PC-3 (cell line): ENCODE data around the gene ALKBH6. TPM values are rescaled to one million over a fixed set of nuclear protein-coding genes. Genes with fewer than 3 reads are reported as not detected.

Source experiments
- ATAC-seq: fragments of 200-7000 bp; cut with Tn5 transposase; 2 replicates; pipeline ENCODE4 v1.9.1; 2020; ENCODE audit warnings: mild to moderate bottlenecking, moderate library complexity
- BruUV-seq: library from RNA; stranded (reverse); fragments of 400-500 nt; replicated peaks from 2 replicates; lab custom pipeline; 2021; lab: Mats Ljungman, UMichigan
- CTCF ChIA-PET: fragments of 300-600 bp; sonication (Branson Sonifier 250); formaldehyde crosslinking; loops from one replicate; lab custom pipeline; 2022; ENCODE audit warnings: antibody characterized with exemption; lab: Charles Lee
- POLR2A ChIA-PET: fragments of 300-600 bp; sonication (Branson Sonifier 250); formaldehyde crosslinking; loops from one replicate; lab custom pipeline; 2022; ENCODE audit warnings: antibody characterized with exemption; ENCODE audit not compliant: unreplicated experiment; lab: Charles Lee
- DNase-seq: peaks from one replicate; pipeline ENCODE4 v3.0.0-alpha.2; 2015
- H2AFZ ChIP-seq: fragments of 300-600 bp; sonication (generic); 2 replicates; pipeline ENCODE4 v1.6.0; 2016; ENCODE audit warnings: antibody characterized with exemption, low read length
- H3F3A ChIP-seq: fragments of 300-600 bp; sonication (generic); one replicate; pipeline ENCODE4 v1.6.0; 2017; ENCODE audit warnings: antibody characterized with exemption, low read length, control low read depth, mild to moderate bottlenecking; ENCODE audit not compliant: unreplicated experiment
- H3K27ac ChIP-seq: fragments of 300-600 bp; sonication (generic); 2 replicates; pipeline ENCODE4 v1.5.1; 2016; ENCODE audit warnings: mild to moderate bottlenecking, low read length
- H3K27me3 ChIP-seq: fragments of 300-600 bp; sonication (generic); 2 replicates; pipeline ENCODE4 v1.6.1; 2016; ENCODE audit warnings: low read length, mixed read lengths
- H3K36me3 ChIP-seq: fragments of 300-600 bp; sonication (generic); 2 replicates; pipeline ENCODE4 v1.6.1; 2016; ENCODE audit warnings: low read depth, mixed run types, low read length, mixed read lengths
- H3K4me1 ChIP-seq: fragments of 300-600 bp; sonication (generic); 2 replicates; pipeline ENCODE4 v1.5.1; 2016; ENCODE audit warnings: low read length; ENCODE audit not compliant: insufficient read depth
- H3K4me2 ChIP-seq: fragments of 300-600 bp; sonication (generic); 2 replicates; pipeline ENCODE4 v1.6.0; 2016; ENCODE audit warnings: low read length
- H3K4me3 ChIP-seq: fragments of 300-600 bp; sonication (generic); 2 replicates; pipeline ENCODE4 v1.5.1; 2016; ENCODE audit warnings: mild to moderate bottlenecking, low read length, mixed read lengths
- H3K79me2 ChIP-seq: fragments of 300-600 bp; sonication (generic); 2 replicates; pipeline ENCODE4 v1.6.1; 2017; ENCODE audit warnings: low read length, mixed read lengths
- H3K9ac ChIP-seq: fragments of 300-600 bp; sonication (generic); 2 replicates; pipeline ENCODE4 v1.6.0; 2016; ENCODE audit warnings: mild to moderate bottlenecking, low read length
- H3K9me2 ChIP-seq: fragments of 300-600 bp; sonication (generic); replicated peaks from 2 replicates; pipeline ENCODE4 v1.6.1; 2016; ENCODE audit warnings: mixed run types, low read length, mixed read lengths
- H3K9me3 ChIP-seq: fragments of 300-600 bp; sonication (generic); 2 replicates; pipeline ENCODE4 v1.6.1; 2016; ENCODE audit warnings: low read length, mixed read lengths
- H4K20me1 ChIP-seq: fragments of 300-600 bp; sonication (generic); 2 replicates; pipeline ENCODE4 v1.6.1; 2016; ENCODE audit warnings: low read length, mixed read lengths
- CTCF ChIP-seq: fragments of 300-600 bp; sonication (generic); conservative IDR thresholded peaks from 2 replicates; pipeline ENCODE4 v1.5.1; 2017; ENCODE audit warnings: antibody characterized with exemption, low read depth, mild to moderate bottlenecking, low read length
- EZH2 ChIP-seq: fragments of 300-600 bp; sonication (generic); IDR thresholded peaks from one replicate; pipeline ENCODE4 v1.6.1; 2017; ENCODE audit warnings: antibody characterized with exemption, mild to moderate bottlenecking, low read length; ENCODE audit not compliant: unreplicated experiment
- EZH2phosphoT487 ChIP-seq: fragments of 300-600 bp; sonication (generic); IDR thresholded peaks from 2 replicates; pipeline ENCODE4 v1.6.1; 2018; ENCODE audit warnings: mild to moderate bottlenecking, antibody characterized with exemption, low read length, borderline replicate concordance
- intact Hi-C: fragments of 100-400 bp; cut with micrococcal nuclease; formaldehyde crosslinking; loops from 2 replicates; pipeline ENCODE4 v1.9.0; 2023
- total RNA-seq: library from RNA; depleted of rRNA; stranded (reverse); fragments of >200 nt; gene quantifications from 2 replicates; pipeline ENCODE4 v1.2.3, GENCODE V29; 2014

Gene ALKBH6
- total RNA-seq, 1 experiment from 2014 or later = 38.4 TPM

- Histone ChIP-seq H3K4me2 (no peak overlapping the region), H3F3A (no peaks in the 10 kb centered on the region), H3K4me1 (peaks cover 6% of the 10 kb centered on the region), H3K9me2 (no peaks in the 10 kb centered on the region), H3K9me3 (no peaks in the 10 kb centered on the region), H3K9ac (no peak overlapping the region), H2AFZ (no peak overlapping the region), H3K4me3 (no peak overlapping the region), H4K20me1 (no peaks in the 10 kb centered on the region), H3K27me3 (no peaks in the 10 kb centered on the region), H3K36me3 (peaks cover 7% of the 10 kb centered on the region; the same call in 1 of the 2 replicates), H3K79me2 (peaks cover 33% of the 10 kb centered on the region), H3K27ac (no peak overlapping the region)
- no peak for TF ChIP-seq CTCF
- no peak for TF ChIP-seq EZH2phosphoT487
- TF ChIP-seq EZH2 = no peak
- ChIA-PET CTCF (no interaction called here), POLR2A (no interaction called here)
- no TSS peak for BruUV-seq
- ATAC-seq = no peak
- DNase-seq = no peak
- intact Hi-C loops = loop anchor here (10.0 kb wide), 1 partner anchor 124 kb away; the partner anchor contains the start of gene LRFN3
Measured at GRCh38 chr19:36058481-36059179, 44.6 kb upstream of the ALKBH6 start.

- ATAC-seq = peak; percentile 77
- Histone ChIP-seq H3K4me3 (peak within 1 kb of the TSS; percentile 90), H3K4me1 (peaks cover 9% of the 10 kb centered on the region), H3K9ac (peak within 1 kb of the TSS; percentile 71), H3K9me2 (no peaks in the 10 kb centered on the region), H3K27me3 (no peaks in the 10 kb centered on the region), H4K20me1 (no peaks in the 10 kb centered on the region), H2AFZ (peak within 1 kb of the TSS; percentile 91), H3K36me3 (no peaks in the 10 kb centered on the region; the same call in 1 of the 2 replicates), H3K79me2 (peaks cover 33% of the 10 kb centered on the region), H3K27ac (peak within 1 kb of the TSS; percentile 88), H3K4me2 (peak within 1 kb of the TSS; percentile 96), H3F3A (no peaks in the 10 kb centered on the region), H3K9me3 (no peaks in the 10 kb centered on the region)
- intact Hi-C loops = loop anchor here (5.0 to 10.0 kb wide), 2 partner anchors 43 to 120 kb away; partner anchors contain the start of genes ALKBH6 and LRFN3
- ChIA-PET POLR2A (no interaction called here), CTCF (interaction anchor here (1.1 kb wide), 2 partner anchors 41 to 60 kb away, joined by 3 to 5 read pairs; partner anchors contain the start of genes ALKBH6, POLR2I and TBCB)
- TF ChIP-seq CTCF = no peak
- TF ChIP-seq EZH2 = no peak
- TF ChIP-seq EZH2phosphoT487 = no peak
- DNase-seq = peak; percentile 84
- TSS peak; percentile 49 for BruUV-seq
Measured at GRCh38 chr19:36054733-36055686, 41.0 kb upstream of the ALKBH6 start, which contains the start of gene WDR62. WDR62 (plus strand) TSS chr19:36054897; CDS start chr19:36054972, 75 bp downstream.
